HL-60/S4 treated with phorbol 12-myristate 13-acetate at 8.2 ng/mL for 4 days and 3 days (cell line): ENCODE results near the gene MOB1A.
"Not testable (repeated sequence)": the region's sequence is repeated elsewhere in the genome, so short reads cannot be mapped to it uniquely, and the experiment has no call there.

ENCODE experiments used
- in situ Hi-C: fragments of 300-500 bp; cut with MboI; formaldehyde crosslinking; loops from 2 replicates; pipeline ENCODE4 v1.15.0; 2022; ENCODE audit warnings: low sequenced_read_pairs

MOB1A gene

GRCh38 chr2:74149570-74150319 is 28.9 kb downstream of the MOB1A start:
- in situ Hi-C loops: no loop called here

DNA sequence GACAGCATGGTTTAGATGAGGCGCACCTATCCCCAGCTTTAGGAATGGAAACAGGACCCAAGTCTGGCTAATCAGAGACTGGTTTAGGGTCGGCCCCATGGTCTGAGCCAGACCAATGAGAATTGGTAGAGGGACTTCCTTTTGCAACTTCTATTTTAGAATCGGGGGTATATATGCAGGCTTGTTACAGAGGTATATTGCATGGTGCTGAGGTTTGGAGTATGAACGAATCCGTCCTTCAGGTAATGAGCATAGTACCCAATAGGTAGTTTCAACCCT is 29.5 kb downstream of the MOB1A start:
- in situ Hi-C loops: no loop called here

- in situ Hi-C loops: no loop called here
Measured at GRCh38 chr2:74148457-74149246, 30.0 kb downstream of the MOB1A start.

- in situ Hi-C loops: no loop called here
Measured at GRCh38 chr2:74147727-74148456, 30.8 kb downstream of the MOB1A start, which contains the start of gene BOLA3. Gene BOLA3, minus strand, starts transcription at chr2:74147912. Its CDS starts 38 bp downstream, at chr2:74147874.

DNA sequence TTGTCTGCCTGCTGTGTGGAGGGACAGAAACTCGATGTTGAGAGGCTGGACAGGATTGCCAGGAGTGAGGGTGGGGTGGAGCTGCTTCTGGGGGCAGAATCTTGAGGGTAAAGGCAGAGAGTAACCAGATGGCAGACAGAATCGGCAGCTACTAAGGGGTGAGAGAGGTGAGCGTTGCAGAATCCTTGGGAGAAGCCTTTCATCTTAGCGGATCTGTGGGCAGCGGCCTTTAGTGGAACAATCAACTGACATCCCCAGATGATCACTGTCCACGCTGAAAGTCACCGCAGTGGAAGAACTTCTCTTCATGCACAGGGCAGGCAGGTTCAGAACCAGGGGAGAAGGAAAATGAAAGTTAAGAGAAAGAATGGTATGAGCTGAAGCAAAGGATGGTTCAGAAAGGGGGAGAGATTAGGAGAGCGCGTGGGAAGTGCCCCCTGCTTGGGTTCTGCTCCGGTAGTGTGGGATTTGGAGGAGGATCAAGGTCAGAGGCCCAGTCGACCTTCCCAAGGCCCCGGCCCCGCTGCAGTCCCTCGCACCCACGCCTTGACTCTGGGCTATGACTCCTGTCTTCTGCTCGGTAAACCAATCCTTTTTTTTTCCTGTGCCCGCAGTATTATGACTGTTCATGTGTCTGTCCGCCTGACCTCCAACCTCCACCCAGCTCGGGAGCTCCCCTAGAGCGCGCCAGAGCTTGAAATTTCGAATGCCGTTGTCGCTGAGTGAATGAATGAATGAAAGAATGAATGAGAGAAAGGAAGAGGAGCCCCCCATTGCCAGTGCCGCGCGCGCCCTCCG is 31.6 kb downstream of the MOB1A start:
- in situ Hi-C loops: no loop called here

DNA sequence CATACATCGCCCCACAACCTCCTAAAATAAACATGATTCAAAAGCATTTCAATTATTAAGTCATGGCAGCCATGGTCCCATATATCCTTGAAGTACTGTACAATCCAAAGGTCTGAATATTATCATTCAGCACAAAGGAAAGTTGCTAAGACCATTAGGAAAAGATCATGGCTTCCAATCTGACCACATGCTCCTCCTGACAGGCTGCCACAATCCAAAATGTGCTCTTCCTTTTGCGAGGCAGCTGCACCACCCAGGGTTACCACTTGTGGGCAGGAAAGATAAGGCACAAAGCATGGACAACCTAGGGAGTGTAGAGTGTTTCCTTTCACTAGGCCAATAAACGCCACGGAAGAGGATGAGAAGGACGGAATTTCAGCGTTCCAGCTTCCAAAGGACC is 36.3 kb downstream of the MOB1A start:
- in situ Hi-C loops: no loop called here

GRCh38 chr2:74138600-74139323 is 39.9 kb downstream of the MOB1A start:
- in situ Hi-C loops: no loop called here

GRCh38 chr2:74137651-74138599 is 40.8 kb downstream of the MOB1A start:
- in situ Hi-C loops: no loop called here

DNA sequence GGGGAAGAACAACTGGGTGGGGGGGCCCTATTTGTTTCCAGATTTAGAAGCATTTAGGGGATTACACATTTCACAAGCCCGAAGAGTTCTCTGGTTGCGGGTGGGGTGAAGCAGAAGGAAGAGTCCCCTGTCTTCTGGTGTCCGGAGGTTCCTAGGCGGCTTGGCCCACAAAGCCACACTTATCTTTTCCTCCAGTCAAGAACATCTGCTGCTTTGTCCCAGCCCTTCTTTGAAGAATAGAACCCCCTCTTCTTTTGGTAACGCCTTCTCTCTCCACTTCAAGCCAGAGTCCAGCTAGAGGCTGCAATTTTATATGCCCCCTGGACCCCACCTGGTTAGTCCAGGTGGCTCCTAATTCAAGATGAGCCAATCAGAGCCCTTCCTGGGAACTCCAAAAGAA is 46.8 kb downstream of the MOB1A start:
- in situ Hi-C loops: no loop called here

DNA sequence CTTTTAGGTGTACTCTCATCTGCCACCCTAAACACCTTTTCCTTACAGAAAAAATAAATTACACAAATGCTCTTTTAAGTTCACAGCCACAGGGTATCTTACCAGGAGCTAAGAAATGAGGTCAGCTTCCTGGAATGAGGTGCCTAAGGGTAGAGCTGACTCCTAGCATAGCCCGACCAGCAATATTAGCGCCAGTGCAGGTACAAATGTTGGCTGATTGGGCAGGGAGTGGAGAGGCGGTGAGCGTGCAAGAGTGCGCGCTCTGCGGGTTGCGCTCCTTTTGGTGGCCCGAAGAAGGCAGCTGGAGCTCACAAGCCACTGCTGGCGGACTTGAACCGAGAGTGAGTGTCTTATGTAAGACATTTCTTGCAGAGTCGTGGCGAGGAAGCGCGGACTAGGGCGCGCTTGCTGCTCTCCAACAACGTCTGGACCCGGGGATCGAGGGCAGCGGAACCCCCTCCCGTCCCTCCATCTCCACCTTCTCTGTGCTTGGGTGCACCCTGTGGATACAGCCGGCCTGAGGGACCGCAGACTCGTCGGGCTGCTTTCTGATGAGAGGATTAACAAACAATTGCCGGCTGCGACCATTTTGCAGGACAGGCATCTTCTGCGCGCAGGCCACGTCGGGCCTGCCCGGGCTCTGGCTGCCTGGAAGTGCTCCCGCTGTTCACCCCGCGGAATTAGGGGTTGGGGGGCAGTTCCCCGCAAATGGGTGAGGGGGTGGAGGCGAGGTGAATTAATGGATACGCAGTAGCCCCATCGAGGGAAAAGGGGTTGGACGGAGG is 48.3 kb downstream of the MOB1A start:
- in situ Hi-C loops: no loop called here

- in situ Hi-C loops: no loop called here
Measured at GRCh38 chr2:74128206-74128605, 50.5 kb downstream of the MOB1A start.

DNA sequence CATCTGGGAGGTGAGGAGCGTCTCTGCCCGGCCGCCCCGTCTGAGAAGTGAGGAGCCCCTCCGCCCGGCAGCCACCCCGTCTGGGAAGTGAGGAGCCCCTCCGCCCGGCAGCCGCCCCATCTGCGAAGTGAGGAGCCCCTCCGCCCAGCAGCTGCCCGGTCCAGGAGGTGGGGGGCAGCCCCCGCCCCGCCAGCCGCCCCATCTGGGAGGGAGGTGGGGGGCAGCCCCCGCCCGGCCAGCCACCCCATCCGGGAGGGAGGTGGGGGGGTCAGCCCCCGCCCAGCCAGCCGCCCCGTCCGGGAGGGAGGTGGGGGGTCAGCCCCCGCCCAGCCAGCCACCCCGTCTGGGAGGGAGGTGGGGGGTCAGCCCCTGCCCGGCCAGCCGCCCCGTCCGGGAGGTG is 54.7 kb downstream of the MOB1A start:
- in situ Hi-C loops: not testable (repeated sequence)

DNA sequence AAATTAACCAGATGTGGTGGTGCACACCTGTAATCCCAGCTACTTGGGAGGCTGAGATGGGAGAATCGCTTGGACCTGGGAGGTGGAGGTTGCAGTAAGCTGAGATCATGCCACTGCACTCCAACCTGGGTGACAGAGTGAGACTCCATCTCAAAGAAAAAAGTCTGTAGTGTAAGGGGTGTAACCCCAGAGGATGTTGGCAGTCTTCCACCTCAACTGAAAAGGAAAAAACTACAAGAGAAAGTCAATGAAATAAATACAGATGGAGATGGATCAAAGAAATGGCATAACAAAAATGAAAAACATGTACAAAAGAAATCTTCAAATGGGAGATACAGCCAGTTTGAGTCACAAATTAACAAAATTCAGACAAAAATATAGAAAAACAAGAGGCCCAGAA is 56.8 kb downstream of the MOB1A start:
- in situ Hi-C loops: not testable (repeated sequence)

GRCh38 chr2:74119912-74120825 is 58.5 kb downstream of the MOB1A start:
- in situ Hi-C loops: no loop called here

DNA sequence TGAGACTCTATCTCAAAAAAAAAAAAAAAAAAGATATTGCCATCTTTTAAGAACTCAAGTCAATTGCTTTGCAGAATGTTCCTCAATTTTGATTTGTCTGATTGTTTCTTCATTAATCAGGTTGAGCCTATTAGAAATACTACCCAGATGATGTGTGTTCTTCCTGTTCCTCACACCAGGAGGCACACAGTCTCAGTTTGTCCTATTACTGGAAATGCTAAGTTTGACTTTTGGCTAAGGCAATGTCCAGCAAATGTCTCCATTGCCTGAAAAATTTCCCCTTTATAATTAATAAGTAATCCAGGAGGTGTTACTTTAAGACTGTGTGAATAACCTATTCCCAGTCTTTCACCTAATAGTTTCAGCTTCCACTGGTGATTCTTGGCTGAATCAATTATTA is 59.3 kb downstream of the MOB1A start:
- in situ Hi-C loops: no loop called here

GRCh38 chr2:74111380-74111779 is 67.3 kb downstream of the MOB1A start:
- in situ Hi-C loops: no loop called here

DNA sequence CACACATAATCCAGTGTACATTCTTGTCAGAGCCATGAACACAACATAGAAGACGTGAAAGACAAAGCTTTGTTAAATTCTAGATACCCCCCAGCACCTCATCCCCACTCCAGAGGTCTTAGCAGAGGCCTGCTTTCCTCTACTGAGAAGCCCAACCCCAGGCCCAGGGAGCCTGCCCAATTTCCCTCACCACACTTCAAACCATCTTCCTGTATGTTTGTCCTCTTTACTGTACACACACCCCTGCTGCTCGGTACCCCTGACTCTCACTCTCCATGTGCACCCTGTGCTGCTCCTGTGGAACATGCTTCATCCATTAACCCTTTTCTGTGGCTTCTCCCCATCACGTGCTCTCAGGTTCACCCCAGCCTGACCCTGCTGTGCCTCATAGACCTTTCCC is 68.1 kb downstream of the MOB1A start:
- in situ Hi-C loops: no loop called here
